Nephron (organoid): ENCODE measurements around the gene DDX23.
"Not testable (repeated sequence)": the region's sequence is repeated elsewhere in the genome, so short reads cannot be mapped to it uniquely, and the experiment has no call there.

Source experiments
- H3K27ac Mint-ChIP-seq, 3 experiments: 2 replicates each; pipeline ENCODE4 v1.8.0; 2020; ENCODE audit warnings: mixed read lengths in 3 of 3, mild to moderate bottlenecking in 2 of 3, moderate library complexity in 1 of 3
- H3K27me3 Mint-ChIP-seq: 2 replicates; pipeline ENCODE4 v1.8.0; 2021; ENCODE audit warnings: low read depth, mild to moderate bottlenecking, moderate library complexity, mixed read lengths
- H3K36me3 Mint-ChIP-seq: 2 replicates; pipeline ENCODE4 v1.8.0; 2020; ENCODE audit warnings: low read depth, mixed read lengths
- H3K4me1 Mint-ChIP-seq: 2 replicates; pipeline ENCODE4 v1.8.0; 2020; ENCODE audit warnings: mixed read lengths
- H3K4me3 Mint-ChIP-seq, 3 experiments: 2 replicates each; pipeline ENCODE4 v1.8.0; 2020; ENCODE audit warnings: mild to moderate bottlenecking in 3 of 3, mixed read lengths in 3 of 3, moderate library complexity in 2 of 3
- H3K9me3 Mint-ChIP-seq: 2 replicates; pipeline ENCODE4 v1.8.0; 2020; ENCODE audit warnings: mixed read lengths
- CTCF ChIP-seq, 3 experiments: fragments of 200-600 bp; sonication (generic); IDR thresholded peaks; one replicate each; pipeline ENCODE4 v1.5.0; 2021; ENCODE audit warnings: antibody characterized with exemption in 3 of 3; ENCODE audit not compliant: unreplicated experiment in 3 of 3

Gene DDX23

GRCh38 chr12:48861111-48861510, 9.1 kb upstream of the DDX23 start:
- peaks cover 34% of the 10 kb centered on the region for H3K27me3 Mint-ChIP-seq
- peaks cover 36% of the 10 kb centered on the region for H3K4me1 Mint-ChIP-seq
- H3K9me3 Mint-ChIP-seq: no peaks in the 10 kb centered on the region
- peaks cover 13% of the 10 kb centered on the region for H3K36me3 Mint-ChIP-seq
- no peak overlapping the region for H3K4me3 Mint-ChIP-seq
- TF ChIP-seq CTCF (IDR thresholded peaks at IDR 0.05; ENCODE audit: unreplicated experiment in 3 of 3): no peak
- H3K27ac Mint-ChIP-seq: no peak overlapping the region

- H3K27ac Mint-ChIP-seq, H3K4me3 Mint-ChIP-seq, H3K9me3 Mint-ChIP-seq: not testable (repeated sequence)
- peaks cover 30% of the 10 kb centered on the region for H3K4me1 Mint-ChIP-seq
- H3K36me3 Mint-ChIP-seq: peaks cover 13% of the 10 kb centered on the region
- H3K27me3 Mint-ChIP-seq: peaks cover 29% of the 10 kb centered on the region
Measured at GRCh38 chr12:48860236-48860635, 8.3 kb upstream of the DDX23 start.

GRCh38 chr12:48859607-48860006, 7.6 kb upstream of the DDX23 start:
- no peaks in the 10 kb centered on the region for H3K9me3 Mint-ChIP-seq
- H3K27me3 Mint-ChIP-seq: peaks cover 22% of the 10 kb centered on the region
- no peak for TF ChIP-seq CTCF (IDR thresholded peaks at IDR 0.05; ENCODE audit: unreplicated experiment in 3 of 3)
- no peak overlapping the region for H3K4me3 Mint-ChIP-seq
- H3K4me1 Mint-ChIP-seq: peaks cover 24% of the 10 kb centered on the region
- no peak overlapping the region for H3K27ac Mint-ChIP-seq
- peaks cover 13% of the 10 kb centered on the region for H3K36me3 Mint-ChIP-seq

GRCh38 chr12:48858043-48858442, 6.1 kb upstream of the DDX23 start:
- Mint-ChIP-seq H3K27me3 (peaks cover 9% of the 10 kb centered on the region), H3K36me3 (peaks cover 13% of the 10 kb centered on the region), H3K9me3 (no peaks in the 10 kb centered on the region), H3K4me1 (peaks cover 11% of the 10 kb centered on the region), H3K27ac (no peak overlapping the region), H3K4me3 (no peak overlapping the region)
- no peak for TF ChIP-seq CTCF (IDR thresholded peaks at IDR 0.05; ENCODE audit: unreplicated experiment in 3 of 3)

- Mint-ChIP-seq H3K27me3 (peaks cover 3% of the 10 kb centered on the region), H3K4me3 (no peak overlapping the region), H3K9me3 (no peaks in the 10 kb centered on the region), H3K4me1 (peaks cover 10% of the 10 kb centered on the region), H3K27ac (no peak overlapping the region), H3K36me3 (peaks cover 13% of the 10 kb centered on the region)
- TF ChIP-seq CTCF (IDR thresholded peaks at IDR 0.05; ENCODE audit: unreplicated experiment in 3 of 3): no peak
Measured at GRCh38 chr12:48857278-48857994, 5.5 kb upstream of the DDX23 start.

- no peak overlapping the region for H3K4me3 Mint-ChIP-seq
- H3K27me3 Mint-ChIP-seq: peaks cover 3% of the 10 kb centered on the region
- peaks cover 7% of the 10 kb centered on the region for H3K36me3 Mint-ChIP-seq
- H3K9me3 Mint-ChIP-seq: no peaks in the 10 kb centered on the region
- no peak for TF ChIP-seq CTCF (IDR thresholded peaks at IDR 0.05; ENCODE audit: unreplicated experiment in 3 of 3)
- peaks cover 15% of the 10 kb centered on the region for H3K4me1 Mint-ChIP-seq
- no peak overlapping the region for H3K27ac Mint-ChIP-seq
Measured at GRCh38 chr12:48856379-48856778, 4.4 kb upstream of the DDX23 start.

GRCh38 chr12:48854932-48855331, 3.0 kb upstream of the DDX23 start:
- H3K27ac Mint-ChIP-seq, H3K36me3 Mint-ChIP-seq, H3K9me3 Mint-ChIP-seq, H3K4me3 Mint-ChIP-seq, H3K27me3 Mint-ChIP-seq: not testable (repeated sequence)
- peaks cover 26% of the 10 kb centered on the region for H3K4me1 Mint-ChIP-seq
